ENCODE data around the gene NUP214.

- TF ChIP-seq CTCF (IDR thresholded peaks at IDR 0.05; ENCODE audit: insufficient read depth, low read length, poor library complexity, severe bottlenecking): no peak
- TF ChIP-seq EZH2phosphoT487 (conservative IDR thresholded peaks at IDR 0.05; ENCODE audit: low read length): no peak
Observed at GRCh38 chr9:131097948-131098278, 27.5 kb upstream of the NUP214 start.

All from SU-DHL-6 (cell line).